GM12865 (cell line): Measurements from ENCODE around the gene GRK5.
"Not testable (repeated sequence)": the region's sequence is repeated elsewhere in the genome, so short reads cannot be mapped to it uniquely, and the experiment has no call there.

ENCODE experiments used
- DNase-seq: peaks from one replicate; pipeline ENCODE4 v3.0.0; 2010; ENCODE audit warnings: low read depth
- H3K4me3 ChIP-seq: 2 replicates; pipeline ENCODE4 v1.5.1; 2011; ENCODE audit warnings: mild to moderate bottlenecking, low read depth, low read length, control low read depth
- CTCF ChIP-seq: IDR thresholded peaks from 2 replicates; pipeline ENCODE4 v1.5.1; 2011; ENCODE audit warnings: low read length, control low read depth, low read depth, inconsistent platforms; ENCODE audit not compliant: insufficient read depth; ENCODE audit errors: missing control alignments

The GRK5 gene

GRCh38 chr10:119166564-119166963, 40.8 kb upstream of the GRK5 start:
- no peak for DNase-seq
- no peak overlapping the region; the same call in 1 of the 2 replicates for H3K4me3 ChIP-seq
- no peak for TF ChIP-seq CTCF

- no peak for DNase-seq
- TF ChIP-seq CTCF: no peak
- H3K4me3 ChIP-seq: no peak overlapping the region
Observed at GRCh38 chr10:119167041-119167440, 40.3 kb upstream of the GRK5 start.

GRCh38 chr10:119174109-119174508, 33.3 kb upstream of the GRK5 start:
- TF ChIP-seq CTCF: no peak
- no peak overlapping the region for H3K4me3 ChIP-seq
- DNase-seq: no peak

GRCh38 chr10:119176166-119176565, 31.2 kb upstream of the GRK5 start:
- H3K4me3 ChIP-seq: no peak overlapping the region
- no peak for TF ChIP-seq CTCF
- DNase-seq: no peak

- TF ChIP-seq CTCF: no peak
- peak overlapping the region; percentile 64 for H3K4me3 ChIP-seq
- DNase-seq: peak; percentile 53
Observed at GRCh38 chr10:119177708-119178371, 29.5 kb upstream of the GRK5 start.

GRCh38 chr10:119178372-119179119, 28.8 kb upstream of the GRK5 start, which contains the start of gene PRDX3:
Gene PRDX3 (minus strand): TSS chr10:119178812. CDS start chr10:119178790, 22 bp downstream.
- peak; percentile 94 for DNase-seq
- peak within 1 kb of the TSS; percentile 64 for H3K4me3 ChIP-seq
- TF ChIP-seq CTCF: no peak

GRCh38 chr10:119180850-119181400, 26.4 kb upstream of the GRK5 start:
- not testable (repeated sequence) for H3K4me3 ChIP-seq, DNase-seq
